ENCODE results near the gene ATP1A4. TPM values are rescaled to one million over a fixed set of nuclear protein-coding genes. Genes with fewer than 3 reads are reported as not detected.

The ATP1A4 gene
- total and polyA plus RNA-seq, 9 of the 15 experiments (the other 6 are each of a cell fraction or from before 2014, with no cell fraction given), result 0.07 TPM; not detected in 8

DNA sequence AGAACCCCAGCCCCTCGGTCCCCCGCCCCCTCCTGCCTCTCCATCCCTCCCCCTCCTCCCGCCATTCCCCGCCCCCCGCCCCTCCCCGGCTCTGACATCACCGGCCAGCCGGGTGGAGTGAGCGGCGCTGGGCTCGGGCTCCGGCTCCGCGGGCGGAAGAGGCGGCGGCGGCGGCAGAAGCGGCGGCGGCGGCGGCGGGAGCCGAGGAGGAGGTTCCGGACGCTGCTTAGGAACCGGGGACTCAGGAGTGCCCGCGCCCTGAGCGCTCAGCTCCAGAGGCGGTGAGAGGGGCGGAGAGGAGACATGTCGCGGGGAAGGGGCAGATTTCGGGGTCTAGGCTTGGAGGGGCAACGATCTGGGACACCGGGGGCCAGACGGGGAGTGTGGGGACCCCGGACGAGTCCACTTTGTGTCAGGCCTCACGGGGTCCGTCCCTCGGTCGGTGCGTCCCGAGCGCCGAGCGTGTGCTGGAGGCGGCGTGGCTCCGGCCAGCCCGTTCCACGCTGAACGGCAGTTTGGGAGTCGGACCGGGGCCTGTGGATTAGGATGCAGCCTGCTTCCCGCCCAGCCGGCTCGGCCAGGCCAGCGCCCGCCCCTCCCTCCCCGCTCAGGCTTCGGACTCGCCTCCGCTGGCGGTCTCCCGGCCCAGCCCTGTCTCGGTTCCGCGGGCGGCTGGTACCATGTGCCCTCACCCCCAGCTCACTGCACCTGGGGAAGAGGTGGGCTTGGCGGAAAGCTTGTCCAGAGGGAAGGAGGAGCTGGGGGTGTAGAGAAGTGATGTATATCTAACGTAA, 54.0 kb downstream of the ATP1A4 start, which contains the start of gene PEA15 (continued):
- no peak for TF ChIP-seq GATAD2A (IDR thresholded peaks at IDR 0.05)
- TF ChIP-seq SLC30A9 (CRISPR knock-in tag; IDR thresholded peaks at IDR 0.05), result no peak
- TF ChIP-seq, protein P1, sequence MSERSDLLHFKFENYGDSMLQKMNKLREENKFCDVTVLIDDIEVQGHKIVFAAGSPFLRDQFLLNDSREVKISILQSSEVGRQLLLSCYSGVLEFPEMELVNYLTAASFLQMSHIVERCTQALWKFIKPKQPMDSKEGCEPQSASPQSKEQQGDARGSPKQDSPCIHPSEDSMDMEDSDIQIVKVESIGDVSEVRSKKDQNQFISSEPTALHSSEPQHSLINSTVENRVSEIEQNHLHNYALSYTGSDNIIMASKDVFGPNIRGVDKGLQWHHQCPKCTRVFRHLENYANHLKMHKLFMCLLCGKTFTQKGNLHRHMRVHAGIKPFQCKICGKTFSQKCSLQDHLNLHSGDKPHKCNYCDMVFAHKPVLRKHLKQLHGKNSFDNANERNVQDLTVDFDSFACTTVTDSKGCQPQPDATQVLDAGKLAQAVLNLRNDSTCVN (CRISPR knock-in tag; IDR thresholded peaks at IDR 0.05), result no peak
- peak; percentile 44; the same call in 1 of the 2 replicates for TF ChIP-seq TOE1 (IDR thresholded peaks at IDR 0.05; ENCODE audit: borderline replicate concordance)
- TF ChIP-seq TOE1 (CRISPR knock-in tag; IDR thresholded peaks at IDR 0.05; ENCODE audit: borderline replicate concordance, low read depth), result no peak
- TF ChIP-seq ZKSCAN3 (CRISPR knock-in tag; IDR thresholded peaks at IDR 0.05), result no peak
- no peak for TF ChIP-seq RBM34 (IDR thresholded peaks at IDR 0.05; ENCODE audit: borderline replicate concordance, insufficient read depth, low read length)
- no peak for TF ChIP-seq ETS2 (tag; IDR thresholded peaks at IDR 0.05; ENCODE audit: borderline replicate concordance, poor library complexity, severe bottlenecking)
- TF ChIP-seq RBM17 (IDR thresholded peaks at IDR 0.05; ENCODE audit: borderline replicate concordance, low read depth, low read length), result no peak
- TF ChIP-seq ZFP36 (IDR thresholded peaks at IDR 0.05; ENCODE audit: low read depth, low read length, partially characterized antibody), result no peak
- no peak for TF ChIP-seq JUNB (CRISPR knock-in tag; conservative IDR thresholded peaks at IDR 0.05)
- TF ChIP-seq IFI16 (CRISPR knock-in tag; IDR thresholded peaks at IDR 0.05), result no peak
- TF ChIP-seq DIDO1 (tag; IDR thresholded peaks at IDR 0.05; ENCODE audit: low read depth), result no peak
- no peak for TF ChIP-seq PTBP1 (IDR thresholded peaks at IDR 0.05; ENCODE audit: low read depth, low read length)
- TF ChIP-seq, protein P2, sequence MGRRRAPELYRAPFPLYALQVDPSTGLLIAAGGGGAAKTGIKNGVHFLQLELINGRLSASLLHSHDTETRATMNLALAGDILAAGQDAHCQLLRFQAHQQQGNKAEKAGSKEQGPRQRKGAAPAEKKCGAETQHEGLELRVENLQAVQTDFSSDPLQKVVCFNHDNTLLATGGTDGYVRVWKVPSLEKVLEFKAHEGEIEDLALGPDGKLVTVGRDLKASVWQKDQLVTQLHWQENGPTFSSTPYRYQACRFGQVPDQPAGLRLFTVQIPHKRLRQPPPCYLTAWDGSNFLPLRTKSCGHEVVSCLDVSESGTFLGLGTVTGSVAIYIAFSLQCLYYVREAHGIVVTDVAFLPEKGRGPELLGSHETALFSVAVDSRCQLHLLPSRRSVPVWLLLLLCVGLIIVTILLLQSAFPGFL (CRISPR knock-in tag; IDR thresholded peaks at IDR 0.05), result no peak
- TF ChIP-seq, protein P3, sequence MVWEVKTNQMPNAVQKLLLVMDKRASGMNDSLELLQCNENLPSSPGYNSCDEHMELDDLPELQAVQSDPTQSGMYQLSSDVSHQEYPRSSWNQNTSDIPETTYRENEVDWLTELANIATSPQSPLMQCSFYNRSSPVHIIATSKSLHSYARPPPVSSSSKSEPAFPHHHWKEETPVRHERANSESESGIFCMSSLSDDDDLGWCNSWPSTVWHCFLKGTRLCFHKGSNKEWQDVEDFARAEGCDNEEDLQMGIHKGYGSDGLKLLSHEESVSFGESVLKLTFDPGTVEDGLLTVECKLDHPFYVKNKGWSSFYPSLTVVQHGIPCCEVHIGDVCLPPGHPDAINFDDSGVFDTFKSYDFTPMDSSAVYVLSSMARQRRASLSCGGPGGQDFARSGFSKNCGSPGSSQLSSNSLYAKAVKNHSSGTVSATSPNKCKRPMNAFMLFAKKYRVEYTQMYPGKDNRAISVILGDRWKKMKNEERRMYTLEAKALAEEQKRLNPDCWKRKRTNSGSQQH (CRISPR knock-in tag; IDR thresholded peaks at IDR 0.05), result no peak
- TF ChIP-seq, protein P4, sequence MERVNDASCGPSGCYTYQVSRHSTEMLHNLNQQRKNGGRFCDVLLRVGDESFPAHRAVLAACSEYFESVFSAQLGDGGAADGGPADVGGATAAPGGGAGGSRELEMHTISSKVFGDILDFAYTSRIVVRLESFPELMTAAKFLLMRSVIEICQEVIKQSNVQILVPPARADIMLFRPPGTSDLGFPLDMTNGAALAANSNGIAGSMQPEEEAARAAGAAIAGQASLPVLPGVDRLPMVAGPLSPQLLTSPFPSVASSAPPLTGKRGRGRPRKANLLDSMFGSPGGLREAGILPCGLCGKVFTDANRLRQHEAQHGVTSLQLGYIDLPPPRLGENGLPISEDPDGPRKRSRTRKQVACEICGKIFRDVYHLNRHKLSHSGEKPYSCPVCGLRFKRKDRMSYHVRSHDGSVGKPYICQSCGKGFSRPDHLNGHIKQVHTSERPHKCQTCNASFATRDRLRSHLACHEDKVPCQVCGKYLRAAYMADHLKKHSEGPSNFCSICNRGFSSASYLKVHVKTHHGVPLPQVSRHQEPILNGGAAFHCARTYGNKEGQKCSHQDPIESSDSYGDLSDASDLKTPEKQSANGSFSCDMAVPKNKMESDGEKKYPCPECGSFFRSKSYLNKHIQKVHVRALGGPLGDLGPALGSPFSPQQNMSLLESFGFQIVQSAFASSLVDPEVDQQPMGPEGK (CRISPR knock-in tag; IDR thresholded peaks at IDR 0.05; ENCODE audit: borderline replicate concordance), result no peak
- TF ChIP-seq CHCHD3 (CRISPR knock-in tag; IDR thresholded peaks at IDR 0.05), result no peak
- TF ChIP-seq ZNF184 (CRISPR knock-in tag; IDR thresholded peaks at IDR 0.05), result no peak
- no peak for TF ChIP-seq XRCC5 (IDR thresholded peaks at IDR 0.05; ENCODE audit: low read depth, low read length)
- no peak for TF ChIP-seq FOXK1 (CRISPR knock-in tag; IDR thresholded peaks at IDR 0.05; ENCODE audit: borderline replicate concordance)
- TF ChIP-seq ZNF175 (CRISPR knock-in tag; IDR thresholded peaks at IDR 0.05; ENCODE audit: low read depth), result no peak

Data from K562 (cell line).